Measurements from ENCODE around the gene FHIT. TPM values are rescaled to one million over a fixed set of nuclear protein-coding genes. Genes with fewer than 3 reads are reported as not detected.

FHIT gene
- total RNA-seq, 4 donors from 2014 or later: 8.8 to 35.6 (median 12.6) TPM

DNA sequence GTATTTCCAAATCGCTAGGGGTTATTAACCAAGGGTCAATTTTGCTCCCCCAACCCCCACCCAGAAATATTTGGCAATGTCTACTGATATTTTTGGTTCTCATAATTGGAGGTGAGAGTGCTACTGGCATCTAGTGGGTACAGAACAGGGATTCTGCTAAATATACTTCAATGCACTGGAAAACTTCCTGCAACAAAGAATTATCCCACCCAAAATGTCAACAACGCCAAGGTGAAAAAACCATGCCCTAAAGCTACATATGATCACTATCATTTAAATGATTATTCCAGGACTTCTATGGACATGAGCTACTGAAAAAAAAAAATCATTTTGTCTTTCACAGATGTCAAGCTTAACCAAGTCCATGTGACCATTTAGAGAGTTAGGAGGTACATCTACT lies 867.9 kb downstream of the FHIT start:
- no peak overlapping the region for H3K4me3 ChIP-seq
- H3K27me3 ChIP-seq: no peaks in the 10 kb centered on the region
- no peaks in the 10 kb centered on the region for H3K36me3 ChIP-seq
- no peak for TF ChIP-seq POLR2A (IDR thresholded peaks at IDR 0.05)
- no peak for TF ChIP-seq POLR2AphosphoS5 (IDR thresholded peaks at IDR 0.05)
- no peak for TF ChIP-seq EP300 (IDR thresholded peaks at IDR 0.05)
- TF ChIP-seq, protein P1, sequence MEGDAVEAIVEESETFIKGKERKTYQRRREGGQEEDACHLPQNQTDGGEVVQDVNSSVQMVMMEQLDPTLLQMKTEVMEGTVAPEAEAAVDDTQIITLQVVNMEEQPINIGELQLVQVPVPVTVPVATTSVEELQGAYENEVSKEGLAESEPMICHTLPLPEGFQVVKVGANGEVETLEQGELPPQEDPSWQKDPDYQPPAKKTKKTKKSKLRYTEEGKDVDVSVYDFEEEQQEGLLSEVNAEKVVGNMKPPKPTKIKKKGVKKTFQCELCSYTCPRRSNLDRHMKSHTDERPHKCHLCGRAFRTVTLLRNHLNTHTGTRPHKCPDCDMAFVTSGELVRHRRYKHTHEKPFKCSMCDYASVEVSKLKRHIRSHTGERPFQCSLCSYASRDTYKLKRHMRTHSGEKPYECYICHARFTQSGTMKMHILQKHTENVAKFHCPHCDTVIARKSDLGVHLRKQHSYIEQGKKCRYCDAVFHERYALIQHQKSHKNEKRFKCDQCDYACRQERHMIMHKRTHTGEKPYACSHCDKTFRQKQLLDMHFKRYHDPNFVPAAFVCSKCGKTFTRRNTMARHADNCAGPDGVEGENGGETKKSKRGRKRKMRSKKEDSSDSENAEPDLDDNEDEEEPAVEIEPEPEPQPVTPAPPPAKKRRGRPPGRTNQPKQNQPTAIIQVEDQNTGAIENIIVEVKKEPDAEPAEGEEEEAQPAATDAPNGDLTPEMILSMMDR (IDR thresholded peaks at IDR 0.05): no peak
- H3K9me3 ChIP-seq: no peaks in the 10 kb centered on the region
- no peaks in the 10 kb centered on the region for H3K4me1 ChIP-seq
- WGBS: 73% methylated on average over 2 of the region's 2 CpGs
- no peak for DNase-seq (ENCODE audit: low spot score in 2 of 2)
- no peak overlapping the region for H3K27ac ChIP-seq

DNA sequence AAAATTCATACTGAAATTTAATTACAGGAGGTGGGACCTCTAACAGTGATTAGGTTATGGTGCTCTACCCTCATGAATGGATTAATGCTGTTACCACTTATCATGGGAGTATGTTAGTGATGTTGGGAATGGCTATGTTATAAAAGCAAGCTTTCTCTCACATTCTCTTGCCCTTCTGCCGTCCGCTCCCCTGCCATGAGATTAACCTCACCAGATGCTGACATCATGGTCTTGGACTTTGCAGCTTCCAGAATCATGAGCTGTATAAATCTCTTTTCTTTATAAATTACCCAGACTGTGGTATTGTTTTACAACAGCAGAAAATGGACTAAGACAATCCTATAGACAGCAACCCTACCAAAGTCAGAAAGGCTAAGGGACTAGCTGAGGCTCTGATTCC lies 884.8 kb downstream of the FHIT start:
- TF ChIP-seq EP300 (IDR thresholded peaks at IDR 0.05) (no peak), POLR2A (IDR thresholded peaks at IDR 0.05) (no peak), POLR2AphosphoS5 (IDR thresholded peaks at IDR 0.05) (no peak)
- TF ChIP-seq, protein P1 (IDR thresholded peaks at IDR 0.05): no peak
- DNase-seq (ENCODE audit: low spot score in 2 of 2): no peak
- 93% methylated on average over 2 of the region's 2 CpGs for WGBS
- Histone ChIP-seq H3K36me3 (no peaks in the 10 kb centered on the region), H3K27ac (no peak overlapping the region), H3K9me3 (no peaks in the 10 kb centered on the region), H3K27me3 (no peaks in the 10 kb centered on the region), H3K4me3 (no peak overlapping the region), H3K4me1 (no peaks in the 10 kb centered on the region)

DNA sequence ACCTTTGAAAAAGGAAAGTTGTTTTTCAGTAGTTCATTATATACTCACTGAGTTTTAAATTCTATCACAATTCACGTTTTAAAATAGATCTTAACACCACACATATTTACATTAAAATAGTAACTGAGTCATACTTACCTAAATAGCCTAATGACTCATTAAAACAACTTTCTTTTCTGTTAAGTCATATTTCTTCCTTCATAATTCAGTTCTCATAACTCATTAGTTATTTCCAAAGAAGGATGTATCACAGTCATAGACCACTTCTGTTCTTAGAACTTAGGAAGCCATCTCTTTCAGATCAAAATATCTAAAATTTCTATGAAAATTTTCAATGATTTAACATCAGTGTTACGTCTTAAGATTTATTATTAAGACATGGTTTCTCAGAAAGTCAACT lies 885.9 kb downstream of the FHIT start:
- H3K27ac ChIP-seq: no peak overlapping the region
- 57% methylated on average over 2 of the region's 2 CpGs for WGBS
- TF ChIP-seq, protein P1 (IDR thresholded peaks at IDR 0.05): no peak
- no peak for TF ChIP-seq EP300 (IDR thresholded peaks at IDR 0.05)
- TF ChIP-seq POLR2A (IDR thresholded peaks at IDR 0.05): no peak
- TF ChIP-seq POLR2AphosphoS5 (IDR thresholded peaks at IDR 0.05): no peak
- no peaks in the 10 kb centered on the region for H3K4me1 ChIP-seq
- no peaks in the 10 kb centered on the region for H3K36me3 ChIP-seq
- H3K9me3 ChIP-seq: no peaks in the 10 kb centered on the region
- no peak overlapping the region for H3K4me3 ChIP-seq
- DNase-seq (ENCODE audit: low spot score in 2 of 2): no peak
- no peaks in the 10 kb centered on the region for H3K27me3 ChIP-seq

DNA sequence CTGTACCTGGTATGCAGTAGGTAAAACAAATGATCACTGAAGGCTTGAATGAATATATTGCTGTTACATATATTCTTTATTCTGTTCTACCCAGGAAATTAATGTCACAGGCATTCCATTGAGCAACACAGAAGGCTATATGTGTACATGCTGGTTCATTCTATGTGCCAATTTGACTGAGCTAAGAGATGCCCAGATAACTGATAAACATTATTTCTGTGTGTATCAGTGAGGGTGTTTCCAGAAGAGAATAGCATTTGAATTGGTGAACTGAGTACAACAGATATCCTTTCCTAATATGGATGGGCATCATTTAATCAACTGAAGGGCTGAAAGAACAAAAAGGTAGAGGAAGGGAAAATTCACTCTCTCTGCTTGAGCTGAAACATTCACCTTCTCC lies 886.8 kb downstream of the FHIT start:
- H3K27me3 ChIP-seq: no peaks in the 10 kb centered on the region
- no peak for DNase-seq (ENCODE audit: low spot score in 2 of 2)
- H3K4me1 ChIP-seq: no peaks in the 10 kb centered on the region
- TF ChIP-seq, protein P1 (IDR thresholded peaks at IDR 0.05): no peak
- TF ChIP-seq POLR2A (IDR thresholded peaks at IDR 0.05): no peak
- no peak for TF ChIP-seq EP300 (IDR thresholded peaks at IDR 0.05)
- no peak for TF ChIP-seq POLR2AphosphoS5 (IDR thresholded peaks at IDR 0.05)
- H3K36me3 ChIP-seq: no peaks in the 10 kb centered on the region
- no peak overlapping the region for H3K27ac ChIP-seq
- no peak overlapping the region for H3K4me3 ChIP-seq
- no peaks in the 10 kb centered on the region for H3K9me3 ChIP-seq

DNA sequence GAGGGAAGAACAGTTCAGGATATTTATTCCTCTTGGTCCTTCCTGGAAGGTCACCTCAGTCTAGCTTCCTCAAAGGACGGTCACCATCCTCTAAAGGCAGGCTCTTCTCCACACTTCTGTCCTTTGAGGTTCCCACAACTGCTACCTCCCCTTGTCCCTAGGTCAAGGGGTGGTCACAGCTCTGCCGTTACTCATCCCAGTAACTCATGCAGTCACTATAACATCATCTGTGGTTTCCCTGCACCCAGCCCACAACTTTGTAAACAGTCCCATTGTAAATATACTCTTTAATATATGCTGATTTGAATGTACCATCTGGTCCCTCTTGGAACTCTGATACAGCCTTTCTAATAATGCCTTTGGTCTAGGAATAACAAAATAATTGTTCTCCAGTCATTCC lies 887.4 kb downstream of the FHIT start:
- WGBS: 81% methylated on average over 2 of the region's 2 CpGs
- Histone ChIP-seq H3K4me1 (no peaks in the 10 kb centered on the region), H3K9me3 (no peaks in the 10 kb centered on the region), H3K27ac (no peak overlapping the region), H3K27me3 (no peaks in the 10 kb centered on the region), H3K4me3 (no peak overlapping the region), H3K36me3 (no peaks in the 10 kb centered on the region)
- no peak for DNase-seq (ENCODE audit: low spot score in 2 of 2)
- TF ChIP-seq, protein P1 (IDR thresholded peaks at IDR 0.05): no peak
- no peak for TF ChIP-seq POLR2AphosphoS5 (IDR thresholded peaks at IDR 0.05)
- no peak for TF ChIP-seq POLR2A (IDR thresholded peaks at IDR 0.05)
- no peak for TF ChIP-seq EP300 (IDR thresholded peaks at IDR 0.05)

Data from suprapubic skin (tissue), 4 donors.